ENCODE measurements around the gene ACOT7. TPM values are rescaled to one million over a fixed set of nuclear protein-coding genes. Genes with fewer than 3 reads are reported as not detected.

ACOT7 gene
- total RNA-seq, 1 experiment from 2014 or later: 151 TPM

DNA sequence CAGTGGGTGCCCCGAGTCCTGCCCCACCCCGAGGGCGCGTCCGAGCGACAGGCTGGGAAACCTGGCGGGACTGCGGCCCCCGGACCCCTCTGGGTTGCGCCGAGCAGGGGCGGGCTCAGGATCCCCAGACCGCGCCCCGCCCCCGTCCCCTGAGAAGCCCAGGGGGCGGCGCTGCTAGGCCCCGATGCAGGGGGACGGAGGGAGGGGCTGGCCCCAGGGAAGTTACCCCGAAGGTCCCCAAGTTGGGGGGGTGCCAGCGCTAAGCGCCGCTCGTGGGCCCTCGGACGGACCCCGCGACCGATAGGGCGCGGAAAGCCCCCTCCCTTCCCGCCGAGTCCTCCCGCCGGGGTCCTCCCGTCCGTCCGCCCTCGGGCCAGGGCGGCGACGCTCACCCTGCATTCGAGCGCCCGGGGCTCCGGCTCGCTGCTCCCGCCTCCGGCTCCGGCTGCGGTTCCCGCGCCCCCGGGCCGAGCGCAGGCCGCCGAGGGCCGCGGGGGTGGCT is 133.1 kb downstream of the ACOT7 start:
- no peak overlapping the region; the same call in 1 of the 2 replicates for H3K4me3 Mint-ChIP-seq
- H3K4me1 Mint-ChIP-seq: peaks cover 9% of the 10 kb centered on the region
- ATAC-seq (peak; percentile 46), DNase-seq (ENCODE audit: low spot score) (no peak)
- no peaks in the 10 kb centered on the region for H3K36me3 Mint-ChIP-seq
- no peak overlapping the region for H3K27ac Mint-ChIP-seq
- peaks cover 21% of the 10 kb centered on the region for H3K27me3 Mint-ChIP-seq (ENCODE audit: low read depth)
- ChIA-PET POLR2A (no interaction called here), CTCF (interaction anchor here (0.5 to 14.8 kb wide), 15 partner anchors 8 to 180 kb away, joined by 3 to 164 read pairs (median 3); no protein-coding TSS in a partner anchor)
- TF ChIP-seq, protein P1, sequence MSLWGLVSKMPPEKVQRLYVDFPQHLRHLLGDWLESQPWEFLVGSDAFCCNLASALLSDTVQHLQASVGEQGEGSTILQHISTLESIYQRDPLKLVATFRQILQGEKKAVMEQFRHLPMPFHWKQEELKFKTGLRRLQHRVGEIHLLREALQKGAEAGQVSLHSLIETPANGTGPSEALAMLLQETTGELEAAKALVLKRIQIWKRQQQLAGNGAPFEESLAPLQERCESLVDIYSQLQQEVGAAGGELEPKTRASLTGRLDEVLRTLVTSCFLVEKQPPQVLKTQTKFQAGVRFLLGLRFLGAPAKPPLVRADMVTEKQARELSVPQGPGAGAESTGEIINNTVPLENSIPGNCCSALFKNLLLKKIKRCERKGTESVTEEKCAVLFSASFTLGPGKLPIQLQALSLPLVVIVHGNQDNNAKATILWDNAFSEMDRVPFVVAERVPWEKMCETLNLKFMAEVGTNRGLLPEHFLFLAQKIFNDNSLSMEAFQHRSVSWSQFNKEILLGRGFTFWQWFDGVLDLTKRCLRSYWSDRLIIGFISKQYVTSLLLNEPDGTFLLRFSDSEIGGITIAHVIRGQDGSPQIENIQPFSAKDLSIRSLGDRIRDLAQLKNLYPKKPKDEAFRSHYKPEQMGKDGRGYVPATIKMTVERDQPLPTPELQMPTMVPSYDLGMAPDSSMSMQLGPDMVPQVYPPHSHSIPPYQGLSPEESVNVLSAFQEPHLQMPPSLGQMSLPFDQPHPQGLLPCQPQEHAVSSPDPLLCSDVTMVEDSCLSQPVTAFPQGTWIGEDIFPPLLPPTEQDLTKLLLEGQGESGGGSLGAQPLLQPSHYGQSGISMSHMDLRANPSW (CRISPR knock-in tag; conservative IDR thresholded peaks at IDR 0.05; ENCODE audit: low read depth): no peak
- TF ChIP-seq FOXP1 (CRISPR knock-in tag; IDR thresholded peaks at IDR 0.05; ENCODE audit: borderline replicate concordance) (peak; percentile 1; the same call in 1 of the 2 replicates), ETV6 (CRISPR knock-in tag; IDR thresholded peaks at IDR 0.05) (no peak), RORB (CRISPR knock-in tag; IDR thresholded peaks at IDR 0.05) (no peak), ZNF263 (CRISPR knock-in tag; IDR thresholded peaks at IDR 0.05; ENCODE audit: low read depth) (peak; percentile 85; the same call in 1 of the 2 replicates)
- TF ChIP-seq, protein P2, sequence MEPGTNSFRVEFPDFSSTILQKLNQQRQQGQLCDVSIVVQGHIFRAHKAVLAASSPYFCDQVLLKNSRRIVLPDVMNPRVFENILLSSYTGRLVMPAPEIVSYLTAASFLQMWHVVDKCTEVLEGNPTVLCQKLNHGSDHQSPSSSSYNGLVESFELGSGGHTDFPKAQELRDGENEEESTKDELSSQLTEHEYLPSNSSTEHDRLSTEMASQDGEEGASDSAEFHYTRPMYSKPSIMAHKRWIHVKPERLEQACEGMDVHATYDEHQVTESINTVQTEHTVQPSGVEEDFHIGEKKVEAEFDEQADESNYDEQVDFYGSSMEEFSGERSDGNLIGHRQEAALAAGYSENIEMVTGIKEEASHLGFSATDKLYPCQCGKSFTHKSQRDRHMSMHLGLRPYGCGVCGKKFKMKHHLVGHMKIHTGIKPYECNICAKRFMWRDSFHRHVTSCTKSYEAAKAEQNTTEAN (CRISPR knock-in tag; IDR thresholded peaks at IDR 0.05): 0 out of 2 replicates have a peak, but pooled peaks have one; percentile 24
- TF ChIP-seq, protein P3, sequence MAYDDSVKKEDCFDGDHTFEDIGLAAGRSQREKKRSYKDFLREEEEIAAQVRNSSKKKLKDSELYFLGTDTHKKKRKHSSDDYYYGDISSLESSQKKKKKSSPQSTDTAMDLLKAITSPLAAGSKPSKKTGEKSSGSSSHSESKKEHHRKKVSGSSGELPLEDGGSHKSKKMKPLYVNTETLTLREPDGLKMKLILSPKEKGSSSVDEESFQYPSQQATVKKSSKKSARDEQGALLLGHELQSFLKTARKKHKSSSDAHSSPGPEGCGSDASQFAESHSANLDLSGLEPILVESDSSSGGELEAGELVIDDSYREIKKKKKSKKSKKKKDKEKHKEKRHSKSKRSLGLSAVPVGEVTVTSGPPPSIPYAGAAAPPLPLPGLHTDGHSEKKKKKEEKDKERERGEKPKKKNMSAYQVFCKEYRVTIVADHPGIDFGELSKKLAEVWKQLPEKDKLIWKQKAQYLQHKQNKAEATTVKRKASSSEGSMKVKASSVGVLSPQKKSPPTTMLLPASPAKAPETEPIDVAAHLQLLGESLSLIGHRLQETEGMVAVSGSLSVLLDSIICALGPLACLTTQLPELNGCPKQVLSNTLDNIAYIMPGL (CRISPR knock-in tag; IDR thresholded peaks at IDR 0.05): 0 out of 2 replicates have a peak, but pooled peaks have one; percentile 24
- H3K9me3 Mint-ChIP-seq: no peaks in the 10 kb centered on the region

DNA sequence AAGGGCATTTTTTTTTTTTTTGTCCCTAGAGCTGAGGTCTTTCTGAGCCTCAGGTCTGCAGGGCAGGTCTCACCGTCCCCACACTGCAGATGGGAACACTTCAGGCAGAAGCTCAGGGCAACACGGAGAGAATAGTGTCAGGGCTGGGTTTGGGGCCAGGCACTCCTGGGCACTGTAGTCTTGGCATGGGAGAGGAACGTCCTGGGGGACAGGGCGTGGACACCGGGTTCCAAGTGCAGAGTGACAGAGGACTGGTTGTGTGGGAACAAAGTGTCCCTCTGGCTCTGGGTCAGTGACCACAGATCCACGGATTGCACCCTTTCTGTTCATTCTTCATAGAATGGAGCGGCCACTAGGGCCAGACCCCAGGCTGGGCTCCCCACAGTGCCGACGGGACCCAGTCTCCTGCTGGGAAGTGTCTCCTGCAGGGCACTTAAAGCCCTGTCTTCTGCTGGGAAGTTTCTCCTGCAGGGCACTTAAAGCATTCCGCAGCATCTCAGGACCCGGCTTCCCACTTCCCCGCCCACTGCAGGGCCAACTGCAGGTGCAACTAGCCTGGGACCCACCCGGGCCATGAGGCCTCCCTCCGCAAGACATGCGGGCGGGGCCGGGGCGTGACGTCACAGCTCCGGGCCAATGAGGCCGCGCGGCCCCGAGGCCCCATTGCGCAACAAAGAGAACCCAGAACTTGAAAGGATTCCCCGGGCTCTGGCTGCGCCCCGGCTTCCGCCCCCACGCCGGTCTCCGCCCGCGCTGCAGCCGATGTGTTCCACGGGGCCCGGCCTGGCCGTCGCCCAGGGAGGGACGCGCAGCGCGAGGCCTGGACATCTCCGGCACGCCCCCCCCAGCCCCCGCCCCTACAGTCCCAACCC is 133.8 kb downstream of the ACOT7 start:
- Mint-ChIP-seq H3K27me3 (ENCODE audit: low read depth) (peaks cover 21% of the 10 kb centered on the region), H3K36me3 (no peaks in the 10 kb centered on the region), H3K9me3 (no peaks in the 10 kb centered on the region), H3K4me3 (peak overlapping the region; percentile 49), H3K4me1 (peaks cover 9% of the 10 kb centered on the region), H3K27ac (no peak overlapping the region)
- TF ChIP-seq KAT7 (CRISPR knock-in tag; IDR thresholded peaks at IDR 0.05; ENCODE audit: borderline replicate concordance): 0 out of 2 replicates have a peak, but pooled peaks have one; percentile 39
- TF ChIP-seq ZNF423 (CRISPR knock-in tag; IDR thresholded peaks at IDR 0.05): peak; percentile 37
- TF ChIP-seq CBFB (CRISPR knock-in tag; IDR thresholded peaks at IDR 0.05; ENCODE audit: low read depth): no peak
- TF ChIP-seq TEAD4 (CRISPR knock-in tag; IDR thresholded peaks at IDR 0.05): no peak
- TF ChIP-seq ZNF232 (CRISPR knock-in tag; IDR thresholded peaks at IDR 0.05): no peak
- TF ChIP-seq ZBTB21 (CRISPR knock-in tag; IDR thresholded peaks at IDR 0.05; ENCODE audit: borderline replicate concordance): peak; percentile 87; the same call in 1 of the 2 replicates
- TF ChIP-seq, protein P3 (CRISPR knock-in tag; IDR thresholded peaks at IDR 0.05): 0 out of 2 replicates have a peak, but pooled peaks have one; percentile 5
- peak; percentile 62; the same call in 1 of the 2 replicates for TF ChIP-seq CREM (CRISPR knock-in tag; IDR thresholded peaks at IDR 0.05)
- peak; percentile 43 for TF ChIP-seq SP1 (CRISPR knock-in tag; conservative IDR thresholded peaks at IDR 0.05)
- TF ChIP-seq, protein P4, sequence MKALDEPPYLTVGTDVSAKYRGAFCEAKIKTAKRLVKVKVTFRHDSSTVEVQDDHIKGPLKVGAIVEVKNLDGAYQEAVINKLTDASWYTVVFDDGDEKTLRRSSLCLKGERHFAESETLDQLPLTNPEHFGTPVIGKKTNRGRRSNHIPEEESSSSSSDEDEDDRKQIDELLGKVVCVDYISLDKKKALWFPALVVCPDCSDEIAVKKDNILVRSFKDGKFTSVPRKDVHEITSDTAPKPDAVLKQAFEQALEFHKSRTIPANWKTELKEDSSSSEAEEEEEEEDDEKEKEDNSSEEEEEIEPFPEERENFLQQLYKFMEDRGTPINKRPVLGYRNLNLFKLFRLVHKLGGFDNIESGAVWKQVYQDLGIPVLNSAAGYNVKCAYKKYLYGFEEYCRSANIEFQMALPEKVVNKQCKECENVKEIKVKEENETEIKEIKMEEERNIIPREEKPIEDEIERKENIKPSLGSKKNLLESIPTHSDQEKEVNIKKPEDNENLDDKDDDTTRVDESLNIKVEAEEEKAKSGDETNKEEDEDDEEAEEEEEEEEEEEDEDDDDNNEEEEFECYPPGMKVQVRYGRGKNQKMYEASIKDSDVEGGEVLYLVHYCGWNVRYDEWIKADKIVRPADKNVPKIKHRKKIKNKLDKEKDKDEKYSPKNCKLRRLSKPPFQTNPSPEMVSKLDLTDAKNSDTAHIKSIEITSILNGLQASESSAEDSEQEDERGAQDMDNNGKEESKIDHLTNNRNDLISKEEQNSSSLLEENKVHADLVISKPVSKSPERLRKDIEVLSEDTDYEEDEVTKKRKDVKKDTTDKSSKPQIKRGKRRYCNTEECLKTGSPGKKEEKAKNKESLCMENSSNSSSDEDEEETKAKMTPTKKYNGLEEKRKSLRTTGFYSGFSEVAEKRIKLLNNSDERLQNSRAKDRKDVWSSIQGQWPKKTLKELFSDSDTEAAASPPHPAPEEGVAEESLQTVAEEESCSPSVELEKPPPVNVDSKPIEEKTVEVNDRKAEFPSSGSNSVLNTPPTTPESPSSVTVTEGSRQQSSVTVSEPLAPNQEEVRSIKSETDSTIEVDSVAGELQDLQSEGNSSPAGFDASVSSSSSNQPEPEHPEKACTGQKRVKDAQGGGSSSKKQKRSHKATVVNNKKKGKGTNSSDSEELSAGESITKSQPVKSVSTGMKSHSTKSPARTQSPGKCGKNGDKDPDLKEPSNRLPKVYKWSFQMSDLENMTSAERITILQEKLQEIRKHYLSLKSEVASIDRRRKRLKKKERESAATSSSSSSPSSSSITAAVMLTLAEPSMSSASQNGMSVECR (CRISPR knock-in tag; IDR thresholded peaks at IDR 0.05; ENCODE audit: borderline replicate concordance): 0 out of 2 replicates have a peak, but pooled peaks have one; percentile 43
- TF ChIP-seq, protein P5, sequence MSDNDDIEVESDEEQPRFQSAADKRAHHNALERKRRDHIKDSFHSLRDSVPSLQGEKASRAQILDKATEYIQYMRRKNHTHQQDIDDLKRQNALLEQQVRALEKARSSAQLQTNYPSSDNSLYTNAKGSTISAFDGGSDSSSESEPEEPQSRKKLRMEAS (CRISPR knock-in tag; IDR thresholded peaks at IDR 0.05): peak; percentile 12; the same call in 1 of the 2 replicates
- TF ChIP-seq GABPB1 (CRISPR knock-in tag; IDR thresholded peaks at IDR 0.05): 0 out of 2 replicates have a peak, but pooled peaks have one; percentile 34
- TF ChIP-seq NFYB (CRISPR knock-in tag; conservative IDR thresholded peaks at IDR 0.05; ENCODE audit: low read depth): peak; percentile 72
- DNase-seq (ENCODE audit: low spot score) (peak; percentile 90), ATAC-seq (peak; percentile 40)
- ChIA-PET POLR2A (interaction anchor here (0.7 kb wide), 1 partner anchor 53 kb away, joined by 4 read pairs; no protein-coding TSS in a partner anchor), CTCF (interaction anchor here (0.5 to 14.8 kb wide), 13 partner anchors 9 to 181 kb away, joined by 3 to 164 read pairs (median 3); no protein-coding TSS in a partner anchor)
